SKM-1 (cell line): Measurements from ENCODE around the gene RPS29.

Experiments used
- DNase-seq: peaks from one replicate; lab custom pipeline; 2025; ENCODE audit not compliant: unreplicated experiment; lab: John Stamatoyannopoulos, UW

RPS29 gene

GRCh38 chr14:49553106-49553505, 33.1 kb downstream of the RPS29 start:
- DNase-seq = no peak

- no peak for DNase-seq
Observed at GRCh38 chr14:49551569-49551968, 34.6 kb downstream of the RPS29 start.

DNA sequence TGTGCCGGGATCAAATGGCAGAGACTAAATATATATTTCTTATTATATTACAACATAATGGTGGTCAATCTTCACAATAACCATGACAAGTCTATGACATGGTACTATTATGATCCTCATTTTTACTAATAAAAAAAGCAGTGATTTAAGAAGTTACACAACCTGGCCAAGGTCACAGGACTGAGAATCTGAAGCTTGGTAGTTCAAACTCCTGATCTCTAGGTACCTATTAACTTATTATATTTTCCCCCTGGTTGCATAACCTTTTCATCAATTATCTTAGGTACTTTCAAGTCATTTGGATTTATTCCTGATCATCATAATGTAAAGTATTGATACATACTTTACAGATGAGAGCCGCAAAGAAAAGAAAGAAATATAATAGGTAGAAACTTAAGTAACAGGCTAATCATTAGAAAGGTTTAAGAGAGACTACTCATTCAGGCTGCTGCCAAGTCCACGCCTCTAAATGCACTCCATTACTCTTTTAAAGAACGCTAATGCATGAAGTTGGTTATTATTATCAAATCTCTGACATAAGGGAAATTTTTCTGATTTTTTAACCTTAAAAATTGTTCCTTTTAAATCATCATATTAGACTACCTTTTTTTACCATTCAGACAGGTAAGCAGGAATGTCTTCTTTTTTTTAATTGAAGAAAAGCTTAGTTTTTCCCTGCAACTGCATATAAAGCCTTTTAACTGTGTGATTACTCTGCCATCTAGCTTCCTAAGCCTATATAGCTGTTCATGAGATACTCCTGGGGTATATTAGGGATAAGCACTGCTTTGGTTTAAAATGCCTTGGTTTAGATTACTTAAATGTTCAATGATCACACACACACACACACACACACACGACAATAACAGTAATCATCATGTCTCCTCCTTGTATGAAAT, 35.6 kb downstream of the RPS29 start:
- DNase-seq = no peak

DNA sequence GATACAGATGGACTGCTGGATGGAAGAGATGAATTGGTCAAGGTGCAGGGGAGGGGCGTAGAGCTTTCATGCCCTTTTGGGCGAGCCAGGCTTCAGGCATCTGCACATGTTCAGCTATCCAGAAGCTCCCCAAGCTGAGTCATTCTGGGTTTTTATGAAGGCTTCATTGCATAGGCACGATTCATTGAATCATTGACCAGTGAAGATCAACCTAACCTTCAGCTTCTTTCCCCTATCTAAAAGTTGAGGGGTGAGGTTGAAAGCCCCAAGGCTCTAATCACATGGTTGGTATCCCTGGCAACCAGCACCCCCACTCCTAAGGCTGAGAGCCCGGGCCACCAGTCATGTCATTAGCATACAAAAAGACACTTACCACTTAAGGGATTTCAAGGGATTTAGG, 36.3 kb downstream of the RPS29 start:
- no peak for DNase-seq

DNA sequence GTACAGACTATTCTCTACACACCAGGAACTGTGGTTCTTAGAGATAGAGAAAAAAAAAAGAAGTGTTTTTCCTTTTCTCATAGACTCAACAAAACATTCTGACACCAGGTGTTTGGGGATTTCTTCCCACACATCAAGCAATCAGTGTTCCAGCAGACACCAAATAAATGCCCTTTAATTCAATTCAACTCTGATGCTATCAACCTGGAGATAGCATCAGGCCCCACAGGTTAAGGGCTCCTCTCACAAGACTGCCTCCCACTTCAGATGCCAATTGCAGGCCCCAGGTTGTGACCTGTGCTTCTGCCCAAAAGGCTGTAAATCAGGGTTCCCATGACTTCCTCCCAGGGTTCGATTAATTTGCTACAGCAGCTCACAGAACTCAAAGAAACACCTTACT, 36.7 kb downstream of the RPS29 start:
- no peak for DNase-seq

DNA sequence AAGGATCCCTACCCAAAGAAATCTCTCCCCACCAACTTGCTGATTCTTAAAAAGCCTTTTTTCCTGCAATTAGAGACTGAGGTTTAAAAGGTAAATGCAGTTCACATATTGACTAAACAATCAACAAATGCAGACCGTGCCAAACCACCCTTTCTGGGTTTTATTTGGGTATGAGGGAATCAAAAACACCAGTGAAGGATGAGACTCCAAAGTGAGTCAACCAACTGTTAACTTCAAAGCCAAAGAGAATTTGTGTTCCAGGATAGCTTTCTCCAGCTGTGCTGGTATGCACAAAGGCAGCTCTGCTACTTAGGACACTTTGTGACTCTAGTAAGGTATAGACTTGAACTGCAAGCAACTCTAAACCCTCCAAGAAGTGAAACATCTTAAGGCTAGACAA, 39.4 kb downstream of the RPS29 start:
- DNase-seq = no peak

- DNase-seq = no peak
Observed at GRCh38 chr14:49545716-49546115, 40.5 kb downstream of the RPS29 start.

DNA sequence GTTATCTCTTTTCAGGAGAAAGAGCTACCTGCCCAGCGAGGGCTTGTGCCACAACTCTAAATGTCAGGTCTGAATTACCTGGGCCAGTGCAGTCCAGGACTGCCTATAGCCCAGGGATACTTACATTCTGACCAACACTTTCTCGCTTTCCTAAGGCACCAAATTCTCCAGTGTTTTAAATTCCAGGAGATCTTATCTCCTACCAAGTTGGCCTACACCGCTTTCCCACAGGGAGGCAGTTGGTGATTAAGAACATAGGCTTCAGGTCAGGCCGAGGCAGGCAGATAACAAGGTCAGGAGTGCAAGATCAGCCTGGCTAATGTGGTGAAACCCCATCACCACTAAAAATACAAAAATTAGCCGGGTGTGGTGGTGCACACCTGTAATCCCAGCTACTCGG, 41.1 kb downstream of the RPS29 start:
- DNase-seq = no peak

- no peak for DNase-seq
Observed at GRCh38 chr14:49541049-49541448, 45.1 kb downstream of the RPS29 start.

GRCh38 chr14:49538852-49539251, 47.3 kb downstream of the RPS29 start:
- DNase-seq = no peak
